ENCODE measurements around the gene VOPP1.
A peak's percentile ranks its signal among the peaks of the same experiment; 100 is the strongest.
"Not testable (repeated sequence)": the region's sequence is repeated elsewhere in the genome, so short reads cannot be mapped to it uniquely, and the experiment has no call there.

The VOPP1 gene

GRCh38 chr7:55514546-55515265, 57.6 kb downstream of the VOPP1 start:
- no peak for TF ChIP-seq CTCF (IDR thresholded peaks at IDR 0.05; ENCODE audit: extremely low read depth, insufficient read depth, missing control alignments)
- no peak for DNase-seq (ENCODE audit: low spot score)
- in situ Hi-C loops (cut with MboI; ENCODE audit: low pct_unique_long_range_greater_than_20kb, low sequenced_read_pairs, unreplicated experiment): no loop called here

GRCh38 chr7:55513868-55514267, 58.4 kb downstream of the VOPP1 start:
- DNase-seq (ENCODE audit: low spot score): peak; percentile 50
- in situ Hi-C loops (cut with MboI; ENCODE audit: low pct_unique_long_range_greater_than_20kb, low sequenced_read_pairs, unreplicated experiment): no loop called here
- TF ChIP-seq CTCF (IDR thresholded peaks at IDR 0.05; ENCODE audit: extremely low read depth, insufficient read depth, missing control alignments): peak; percentile 8

GRCh38 chr7:55512635-55513191, 59.6 kb downstream of the VOPP1 start:
- in situ Hi-C loops (cut with MboI; ENCODE audit: low pct_unique_long_range_greater_than_20kb, low sequenced_read_pairs, unreplicated experiment): no loop called here
- TF ChIP-seq CTCF (IDR thresholded peaks at IDR 0.05; ENCODE audit: extremely low read depth, insufficient read depth, missing control alignments): no peak
- DNase-seq (ENCODE audit: low spot score): no peak

- DNase-seq (ENCODE audit: low spot score): no peak
- TF ChIP-seq CTCF (IDR thresholded peaks at IDR 0.05; ENCODE audit: extremely low read depth, insufficient read depth, missing control alignments): no peak
- in situ Hi-C loops (cut with MboI; ENCODE audit: low pct_unique_long_range_greater_than_20kb, low sequenced_read_pairs, unreplicated experiment): no loop called here
Measured at GRCh38 chr7:55510621-55511020, 61.7 kb downstream of the VOPP1 start.

GRCh38 chr7:55510206-55510605, 62.1 kb downstream of the VOPP1 start:
- in situ Hi-C loops (cut with MboI; ENCODE audit: low pct_unique_long_range_greater_than_20kb, low sequenced_read_pairs, unreplicated experiment); DNase-seq (ENCODE audit: low spot score): not testable (repeated sequence)

GRCh38 chr7:55509322-55509721, 63.0 kb downstream of the VOPP1 start:
- no peak for DNase-seq (ENCODE audit: low spot score)

More at GRCh38 chr7:55509322-55509721, 63.0 kb downstream of the VOPP1 start:
- in situ Hi-C loops (cut with MboI; ENCODE audit: low pct_unique_long_range_greater_than_20kb, low sequenced_read_pairs, unreplicated experiment): no loop called here
- TF ChIP-seq CTCF (IDR thresholded peaks at IDR 0.05; ENCODE audit: extremely low read depth, insufficient read depth, missing control alignments): no peak
